Measurements from ENCODE around the gene GPR143.

DNA sequence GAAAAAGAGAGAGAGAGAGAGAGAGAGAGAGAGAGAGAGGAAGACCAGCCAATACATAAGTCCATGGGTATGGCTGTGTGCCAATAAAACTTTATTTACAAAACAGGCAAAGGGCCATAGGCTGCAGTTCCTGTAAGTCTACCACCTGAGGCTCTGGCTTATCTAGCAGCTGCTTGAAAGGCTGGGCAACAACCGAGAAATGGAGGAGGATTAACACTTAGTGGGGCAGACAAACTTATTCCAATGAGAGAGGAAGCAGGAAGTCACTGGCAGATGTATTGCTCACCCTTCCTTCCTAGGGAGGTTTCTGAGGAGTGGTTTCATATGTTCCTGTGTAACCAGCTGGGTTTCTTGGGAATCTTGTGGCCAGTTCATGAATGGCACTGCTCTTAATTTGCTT, 4.7 kb upstream of the GPR143 start:
- TF ChIP-seq POLR2AphosphoS5 (IDR thresholded peaks at IDR 0.05; ENCODE audit: borderline replicate concordance, low read depth, low read length) (no peak), EZH2 (IDR thresholded peaks at IDR 0.05) (no peak)

Data from SK-N-MC (cell line).